SH-SY5Y (cell line): Measurements from ENCODE around the gene MIXL1.

Experiments used
- GATA2 ChIP-seq: IDR thresholded peaks from 2 replicates; pipeline ENCODE4 v1.6.1; 2011; ENCODE audit warnings: mild to moderate bottlenecking, low read depth, low read length
- GATA3 ChIP-seq: IDR thresholded peaks from 2 replicates; pipeline ENCODE4 v1.6.1; 2011; ENCODE audit warnings: low read depth, mild to moderate bottlenecking, low read length, moderate library complexity

DNA sequence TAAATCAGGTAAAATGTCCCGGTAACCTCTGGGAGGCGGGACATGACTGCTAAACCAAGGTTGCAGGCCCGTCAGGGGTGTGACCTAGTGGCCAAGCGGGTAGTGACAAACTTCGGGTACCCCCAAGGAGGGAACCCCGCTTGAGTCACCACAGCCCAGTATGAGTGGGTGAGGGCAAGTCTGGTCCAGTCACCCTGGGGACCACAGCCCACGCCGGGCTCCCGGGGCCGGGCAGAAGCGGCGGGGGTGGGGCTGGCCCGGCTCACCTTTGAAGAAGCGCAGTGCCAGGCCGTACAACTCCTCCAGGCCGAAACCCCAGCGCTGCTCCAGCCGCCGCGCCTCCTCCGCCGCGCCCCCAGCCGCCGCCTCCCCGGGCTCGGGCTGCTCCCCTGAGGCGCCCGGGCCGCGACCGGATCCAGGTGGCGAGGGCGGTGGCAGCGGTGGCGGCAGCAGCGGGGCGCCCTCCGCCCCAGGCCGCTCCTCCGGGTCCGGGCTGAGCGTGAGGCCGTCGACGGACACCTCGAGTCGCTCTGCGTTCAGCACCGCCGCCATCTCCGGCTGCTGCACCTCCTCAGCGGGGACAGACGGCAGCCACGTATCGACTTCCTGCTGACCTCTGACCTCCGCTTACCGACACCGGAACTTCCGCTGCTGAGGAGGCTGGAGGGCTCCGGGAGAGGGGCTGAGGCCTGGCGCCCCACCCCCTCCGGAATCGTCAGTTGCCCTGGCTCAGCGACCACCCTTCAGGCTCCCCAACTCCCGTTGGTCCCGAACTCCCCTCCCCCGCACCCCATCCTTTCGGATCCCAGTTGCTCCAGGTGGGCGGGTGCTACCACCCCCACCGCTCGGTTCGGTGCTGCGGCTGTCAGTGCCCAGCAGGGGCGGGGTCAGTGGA, 37.1 kb upstream of the MIXL1 start, which contains the start of gene ACBD3:
- TF ChIP-seq GATA3 (no peak), GATA2 (no peak; the same call in 1 of the 2 replicates)
